Measurements from ENCODE around the gene NRXN3. TPM values are rescaled to one million over a fixed set of nuclear protein-coding genes. Genes with fewer than 3 reads are reported as not detected.

The NRXN3 gene
- total RNA-seq, 1 donor from 2014 or later: 11.4 TPM

DNA sequence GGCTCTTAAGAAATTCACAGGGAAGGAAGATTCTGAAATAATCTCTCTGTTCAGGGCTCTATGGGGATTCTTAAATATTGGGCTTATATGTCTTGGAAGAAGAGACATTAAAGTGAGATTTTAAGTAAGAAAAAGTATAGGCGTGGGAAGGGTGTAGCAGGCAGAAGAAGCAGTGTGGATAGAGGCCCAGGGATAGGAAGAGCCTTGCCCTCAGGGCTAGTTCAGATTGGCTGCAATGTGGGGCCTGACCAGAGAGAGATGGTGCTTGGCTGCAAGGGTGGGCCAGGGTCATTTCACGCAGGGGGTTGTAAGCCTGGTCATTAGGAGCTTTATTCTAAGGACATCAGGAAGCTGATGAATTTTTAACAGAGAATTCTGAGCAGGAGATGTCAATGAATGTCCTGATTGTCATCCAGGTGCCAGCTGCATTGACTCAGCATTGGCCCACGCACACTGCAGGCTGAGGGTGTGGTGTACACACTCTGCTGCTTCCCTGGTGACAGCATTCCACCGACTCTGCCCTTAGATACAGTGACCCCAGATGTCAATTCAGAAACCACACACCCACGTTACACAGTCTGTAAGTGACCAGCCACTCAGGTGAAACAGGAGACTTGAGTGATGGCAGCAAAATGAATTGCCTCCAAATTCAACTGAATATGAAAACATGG lies 582.5 kb downstream of the NRXN3 start:
- no peaks in the 10 kb centered on the region for H3K36me3 Mint-ChIP-seq
- H3K4me1 Mint-ChIP-seq: no peaks in the 10 kb centered on the region
- DNase-seq (ENCODE audit: low spot score in 2 of 2, unreplicated experiment in 2 of 2): no peak
- TF ChIP-seq, protein P1, sequence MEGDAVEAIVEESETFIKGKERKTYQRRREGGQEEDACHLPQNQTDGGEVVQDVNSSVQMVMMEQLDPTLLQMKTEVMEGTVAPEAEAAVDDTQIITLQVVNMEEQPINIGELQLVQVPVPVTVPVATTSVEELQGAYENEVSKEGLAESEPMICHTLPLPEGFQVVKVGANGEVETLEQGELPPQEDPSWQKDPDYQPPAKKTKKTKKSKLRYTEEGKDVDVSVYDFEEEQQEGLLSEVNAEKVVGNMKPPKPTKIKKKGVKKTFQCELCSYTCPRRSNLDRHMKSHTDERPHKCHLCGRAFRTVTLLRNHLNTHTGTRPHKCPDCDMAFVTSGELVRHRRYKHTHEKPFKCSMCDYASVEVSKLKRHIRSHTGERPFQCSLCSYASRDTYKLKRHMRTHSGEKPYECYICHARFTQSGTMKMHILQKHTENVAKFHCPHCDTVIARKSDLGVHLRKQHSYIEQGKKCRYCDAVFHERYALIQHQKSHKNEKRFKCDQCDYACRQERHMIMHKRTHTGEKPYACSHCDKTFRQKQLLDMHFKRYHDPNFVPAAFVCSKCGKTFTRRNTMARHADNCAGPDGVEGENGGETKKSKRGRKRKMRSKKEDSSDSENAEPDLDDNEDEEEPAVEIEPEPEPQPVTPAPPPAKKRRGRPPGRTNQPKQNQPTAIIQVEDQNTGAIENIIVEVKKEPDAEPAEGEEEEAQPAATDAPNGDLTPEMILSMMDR (IDR thresholded peaks at IDR 0.05; ENCODE audit: unreplicated experiment): no peak
- no peaks in the 10 kb centered on the region for H3K9me3 Mint-ChIP-seq
- no peak overlapping the region for H3K27ac Mint-ChIP-seq
- peaks cover 11% of the 10 kb centered on the region for H3K27me3 Mint-ChIP-seq (ENCODE audit: low read depth)
- no peak overlapping the region for H3K4me3 Mint-ChIP-seq

DNA sequence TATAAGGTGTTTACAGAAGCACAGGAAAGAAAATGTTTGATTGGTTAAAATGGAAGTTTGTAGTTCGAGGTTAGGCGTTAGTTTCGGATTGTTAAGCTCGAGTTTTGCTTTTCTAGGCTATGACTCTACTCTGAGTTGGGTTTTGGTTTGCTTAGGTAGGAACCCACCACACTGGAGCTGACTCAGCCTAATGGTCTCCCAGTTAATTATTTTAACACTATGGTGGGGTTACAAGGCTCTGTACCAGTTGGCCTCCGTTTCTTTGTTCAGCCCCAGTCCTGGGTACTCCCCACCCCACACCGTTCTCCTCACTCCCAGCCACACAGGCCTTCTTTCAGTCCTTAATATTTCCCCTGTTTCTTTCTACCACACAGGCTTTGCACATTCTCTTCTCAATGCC lies 583.9 kb downstream of the NRXN3 start:
- TF ChIP-seq, protein P1 (IDR thresholded peaks at IDR 0.05; ENCODE audit: unreplicated experiment): no peak
- Mint-ChIP-seq H3K9me3 (no peaks in the 10 kb centered on the region), H3K27me3 (ENCODE audit: low read depth) (peaks cover 4% of the 10 kb centered on the region), H3K4me3 (no peak overlapping the region), H3K36me3 (no peaks in the 10 kb centered on the region), H3K27ac (no peak overlapping the region), H3K4me1 (no peaks in the 10 kb centered on the region)
- DNase-seq (ENCODE audit: low spot score in 2 of 2, unreplicated experiment in 2 of 2): no peak

DNA sequence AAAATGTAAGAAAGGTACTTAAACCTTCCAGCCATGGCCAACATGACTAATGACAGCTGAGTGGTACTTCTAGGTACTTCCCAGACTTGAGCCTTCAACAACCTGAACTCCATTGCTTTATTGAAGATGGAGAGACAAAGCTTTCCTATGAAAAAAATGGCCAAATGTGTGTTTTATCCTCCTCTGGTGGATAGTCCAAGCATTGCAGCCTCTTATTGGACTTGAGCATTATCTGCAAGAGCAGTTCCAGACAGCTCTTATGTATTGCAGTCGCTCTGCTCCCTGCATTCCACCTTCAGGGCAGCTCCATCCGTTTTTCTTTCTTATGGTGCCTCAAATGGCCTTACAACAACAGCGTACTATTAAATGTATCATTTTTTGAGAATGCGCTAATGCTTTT lies 588.2 kb downstream of the NRXN3 start:
- Mint-ChIP-seq H3K27me3 (ENCODE audit: low read depth) (peaks cover 2% of the 10 kb centered on the region), H3K9me3 (no peaks in the 10 kb centered on the region)
- DNase-seq (ENCODE audit: low spot score in 2 of 2, unreplicated experiment in 2 of 2): no peak

DNA sequence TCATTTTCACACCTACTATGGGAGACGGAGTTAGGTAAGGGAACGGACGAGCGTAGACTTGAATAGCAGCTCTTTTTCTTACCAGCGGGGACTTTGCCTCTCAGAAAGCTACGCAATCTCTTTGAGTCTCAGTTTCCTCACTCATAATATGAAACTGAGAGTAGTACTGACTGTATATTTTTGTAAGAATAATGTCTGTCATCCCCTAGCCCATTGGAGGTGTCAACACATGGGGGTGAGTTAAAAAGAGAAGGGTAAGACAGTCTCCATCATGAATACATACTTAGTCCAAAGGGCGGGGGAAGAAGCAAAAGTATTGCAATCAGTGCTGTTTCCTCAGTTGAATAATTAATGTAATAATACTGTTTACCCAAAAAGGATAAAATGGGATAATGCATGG lies 592.2 kb downstream of the NRXN3 start:
- Mint-ChIP-seq H3K4me1 (no peaks in the 10 kb centered on the region), H3K4me3 (no peak overlapping the region), H3K27me3 (ENCODE audit: low read depth) (peaks cover 6% of the 10 kb centered on the region), H3K9me3 (no peaks in the 10 kb centered on the region), H3K36me3 (no peaks in the 10 kb centered on the region), H3K27ac (no peak overlapping the region)
- TF ChIP-seq, protein P1 (IDR thresholded peaks at IDR 0.05; ENCODE audit: unreplicated experiment): no peak
- DNase-seq (ENCODE audit: low spot score in 2 of 2, unreplicated experiment in 2 of 2): no peak

More for the DNA sequence above, 588.2 kb downstream of the NRXN3 start:
- Mint-ChIP-seq H3K4me3 (no peak overlapping the region), H3K36me3 (no peaks in the 10 kb centered on the region), H3K27ac (no peak overlapping the region), H3K4me1 (no peaks in the 10 kb centered on the region)
- TF ChIP-seq, protein P1 (IDR thresholded peaks at IDR 0.05; ENCODE audit: unreplicated experiment): peak; percentile 70

DNA sequence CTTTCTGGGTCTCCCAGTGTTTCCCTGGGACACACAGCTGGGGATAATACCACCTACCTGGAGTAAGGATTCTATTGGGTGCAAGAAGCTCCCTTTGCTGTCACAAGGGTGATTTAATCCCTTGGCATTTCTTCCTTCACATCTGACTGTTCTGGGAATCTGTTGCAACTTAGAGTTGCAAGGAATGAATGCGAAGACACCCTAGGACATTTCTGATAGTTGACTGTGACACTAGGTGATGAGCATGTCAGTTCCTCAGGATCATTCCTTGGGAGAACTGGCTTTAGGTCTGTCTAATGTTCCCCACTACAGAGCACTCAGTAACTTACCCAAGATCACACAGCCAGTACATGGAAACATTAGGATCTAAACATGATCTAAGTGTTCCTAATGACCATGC lies 593.6 kb downstream of the NRXN3 start:
- Mint-ChIP-seq H3K4me3 (no peak overlapping the region), H3K36me3 (no peaks in the 10 kb centered on the region), H3K4me1 (no peaks in the 10 kb centered on the region), H3K27me3 (ENCODE audit: low read depth) (peaks cover 6% of the 10 kb centered on the region), H3K9me3 (no peaks in the 10 kb centered on the region), H3K27ac (no peak overlapping the region)
- no peak for DNase-seq (ENCODE audit: low spot score in 2 of 2, unreplicated experiment in 2 of 2)
- TF ChIP-seq, protein P1 (IDR thresholded peaks at IDR 0.05; ENCODE audit: unreplicated experiment): no peak

All from mesothelial cell of epicardium (in vitro differentiated cells).